ENCODE results near the gene TNFAIP6. TPM values are rescaled to one million over a fixed set of nuclear protein-coding genes. Genes with fewer than 3 reads are reported as not detected.
A peak's percentile ranks its signal among the peaks of the same experiment; 100 is the strongest.
"Not testable (repeated sequence)": the region's sequence is repeated elsewhere in the genome, so short reads cannot be mapped to it uniquely, and the experiment has no call there.

Gene TNFAIP6
- total and polyA plus RNA-seq, 3 experiments from 2014 or later: not detected

DNA sequence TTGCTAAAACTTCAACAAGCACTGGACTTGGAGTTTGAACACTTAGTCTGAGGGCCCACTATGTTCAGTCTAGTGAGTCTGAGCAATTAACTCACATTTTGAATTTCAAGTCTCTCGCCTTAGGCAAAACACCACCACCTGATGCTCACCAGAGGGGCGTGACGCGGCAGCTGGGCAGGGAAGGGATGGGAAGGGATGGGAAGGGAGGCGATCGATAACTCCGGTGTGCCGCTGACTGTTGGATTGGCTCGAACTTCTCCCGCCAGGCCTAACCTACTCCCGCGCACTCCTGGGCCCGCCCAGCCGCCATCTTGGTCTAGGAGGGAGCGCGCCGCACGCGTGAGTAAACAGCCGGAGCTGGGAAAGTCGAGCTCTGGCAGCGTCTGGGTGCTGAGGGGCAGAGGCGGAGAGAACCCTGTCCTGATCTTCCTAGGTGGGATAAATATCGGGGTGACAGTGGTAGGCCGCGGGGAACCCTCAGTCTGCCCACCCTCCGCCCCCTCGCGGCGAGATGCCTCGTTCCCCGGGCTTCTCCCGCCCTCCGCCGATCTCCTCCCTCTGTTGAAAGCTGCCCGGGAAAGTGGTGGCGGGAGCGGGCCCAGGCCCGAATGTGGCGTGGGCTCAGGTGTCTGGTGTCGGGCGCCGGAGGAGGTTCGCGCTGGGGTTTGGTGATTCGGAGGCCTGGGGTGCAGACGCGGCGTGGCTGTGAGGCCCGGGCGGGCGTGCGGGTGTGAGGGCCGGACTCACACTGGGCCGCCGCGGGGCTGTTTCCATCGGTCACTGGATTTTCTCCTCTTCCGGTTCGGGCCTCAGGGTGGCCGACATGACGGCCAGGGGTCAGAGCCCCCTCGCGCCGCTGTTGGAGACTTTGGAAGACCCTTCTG is 52.5 kb downstream of the TNFAIP6 start, which contains the start of gene RIF1:
TSS of gene RIF1 (plus strand) at position 302 of the 884 bp plus-strand sequence. CDS start at position 824, 522 bp downstream.
- POLR2A ChIA-PET: interaction anchor here (0.6 to 0.8 kb wide), 3 partner anchors 148 to 1823 kb away, joined by 3 to 6 read pairs (median 4); partner anchors contain the start of gene RBM43
- no peaks in the 10 kb centered on the region for H3K9me3 Mint-ChIP-seq
- peaks cover 27 to 44% (median 39%) of the 10 kb centered on the region in 3 donors for H3K4me1 Mint-ChIP-seq
- Histone ChIP-seq H3K9me3 (ENCODE audit: low read length) (no peaks in the 10 kb centered on the region), H3K4me1 (ENCODE audit: insufficient read depth, low read length) (peaks cover 14% of the 10 kb centered on the region), H3K27ac (ENCODE audit: low read depth, low read length) (peak within 1 kb of the TSS; percentile 85), H3K4me3 (ENCODE audit: low read length) (peak within 1 kb of the TSS; percentile 76), H3K36me3 (ENCODE audit: insufficient read depth, low read length) (no peaks in the 10 kb centered on the region), H3K27me3 (ENCODE audit: insufficient read depth, low read length, poor library complexity, severe bottlenecking) (no peaks in the 10 kb centered on the region)
- no peaks in the 10 kb centered on the region for H3K27me3 Mint-ChIP-seq
- CTCF ChIA-PET: interaction anchor here (0.6 to 2.5 kb wide), 6 partner anchors 9 to 148 kb away, joined by 3 to 9 read pairs (median 4); partner anchors contain the start of genes NMI and RBM43
- peak within 1 kb of the TSS; percentile 88 to 98 (median 95) for H3K4me3 Mint-ChIP-seq
- peak within 1 kb of the TSS; percentile 85 to 95 (median 92) for H3K27ac Mint-ChIP-seq
- H3K36me3 Mint-ChIP-seq: peaks cover 0 to 37% (median 4%) of the 10 kb centered on the region in 3 donors
- DNase-seq: peak; percentile 52 to 77 (median 66)

DNA sequence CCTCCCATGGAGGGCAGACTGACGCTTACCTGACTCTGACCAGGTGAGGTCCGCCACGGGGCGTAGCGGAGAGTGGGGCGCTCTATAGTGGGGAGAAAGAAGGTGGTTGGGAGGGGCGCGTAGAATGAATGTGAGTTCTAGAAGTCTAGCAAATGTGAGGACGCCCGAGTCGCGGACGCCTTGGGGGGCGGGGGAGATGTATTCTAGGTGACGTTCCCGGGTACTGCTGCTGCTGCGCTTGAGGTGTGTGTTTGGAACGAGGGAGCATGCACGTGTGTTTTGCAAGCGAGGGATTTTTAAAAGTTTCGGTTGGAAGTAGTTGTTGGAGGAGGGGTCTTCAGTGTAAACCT is 53.1 kb downstream of the TNFAIP6 start:
- H3K36me3 ChIP-seq (ENCODE audit: insufficient read depth, low read length): no peaks in the 10 kb centered on the region
- POLR2A ChIA-PET: interaction anchor here (0.6 to 0.8 kb wide), 2 partner anchors 761 to 1823 kb away, joined by 4 to 6 read pairs; no protein-coding TSS in a partner anchor
- H3K4me3 ChIP-seq (ENCODE audit: low read length): peak overlapping the region; percentile 76

DNA sequence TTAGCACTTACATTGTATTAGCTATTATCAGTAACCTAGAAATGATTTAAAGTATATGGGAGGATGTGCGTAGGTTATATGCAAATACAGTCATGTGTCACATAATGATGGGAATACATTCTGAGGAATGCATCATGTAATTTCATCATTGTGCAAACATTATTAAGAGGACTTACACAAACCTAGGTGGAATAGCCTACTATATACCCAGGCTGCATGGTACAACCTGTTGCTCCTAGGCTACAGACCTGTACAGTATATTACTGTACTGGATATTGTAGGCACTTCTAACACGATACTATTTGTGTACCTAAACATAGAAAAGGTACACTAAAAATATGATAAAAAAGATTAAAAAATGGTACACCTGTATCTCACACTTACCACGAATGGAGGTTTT is 60.3 kb downstream of the TNFAIP6 start:
- DNase-seq: no peak
- Mint-ChIP-seq H3K27me3 (no peaks in the 10 kb centered on the region), H3K4me3 (no peak overlapping the region), H3K27ac (no peak overlapping the region), H3K9me3 (no peaks in the 10 kb centered on the region), H3K4me1 (peaks cover 18 to 46% (median 34%) of the 10 kb centered on the region in 3 donors), H3K36me3 (peaks cover 0 to 77% (median 13%) of the 10 kb centered on the region in 3 donors)
- H3K4me1 ChIP-seq (ENCODE audit: insufficient read depth, low read length): peaks cover 6% of the 10 kb centered on the region
- peaks cover 29% of the 10 kb centered on the region for H3K36me3 ChIP-seq (ENCODE audit: insufficient read depth, low read length)
- no peaks in the 10 kb centered on the region for H3K9me3 ChIP-seq (ENCODE audit: low read length)
- no peak overlapping the region for H3K4me3 ChIP-seq (ENCODE audit: low read length)
- ChIA-PET POLR2A (no interaction called here), CTCF (no interaction called here)
- H3K27me3 ChIP-seq (ENCODE audit: insufficient read depth, low read length, poor library complexity, severe bottlenecking): no peaks in the 10 kb centered on the region
- no peak overlapping the region for H3K27ac ChIP-seq (ENCODE audit: low read depth, low read length)

More for the DNA sequence above, 53.1 kb downstream of the TNFAIP6 start:
- Histone ChIP-seq H3K27ac (ENCODE audit: low read depth, low read length) (peak overlapping the region; percentile 85), H3K4me1 (ENCODE audit: insufficient read depth, low read length) (peaks cover 14% of the 10 kb centered on the region), H3K27me3 (ENCODE audit: insufficient read depth, low read length, poor library complexity, severe bottlenecking) (no peaks in the 10 kb centered on the region), H3K9me3 (ENCODE audit: low read length) (no peaks in the 10 kb centered on the region)
- Mint-ChIP-seq H3K27me3 (no peaks in the 10 kb centered on the region), H3K9me3 (no peaks in the 10 kb centered on the region), H3K36me3 (peaks cover 0 to 41% (median 4%) of the 10 kb centered on the region in 3 donors), H3K27ac (peak overlapping the region; percentile 85 to 93 (median 91)), H3K4me3 (peak overlapping the region; percentile 88 to 98 (median 95)), H3K4me1 (peaks cover 27 to 44% (median 39%) of the 10 kb centered on the region in 3 donors)
- peak; percentile 15 to 61 (median 26) for DNase-seq
- CTCF ChIA-PET: interaction anchor here (0.6 to 2.5 kb wide), 4 partner anchors 8 to 122 kb away, joined by 3 to 9 read pairs (median 4); partner anchors contain the start of gene NMI

DNA sequence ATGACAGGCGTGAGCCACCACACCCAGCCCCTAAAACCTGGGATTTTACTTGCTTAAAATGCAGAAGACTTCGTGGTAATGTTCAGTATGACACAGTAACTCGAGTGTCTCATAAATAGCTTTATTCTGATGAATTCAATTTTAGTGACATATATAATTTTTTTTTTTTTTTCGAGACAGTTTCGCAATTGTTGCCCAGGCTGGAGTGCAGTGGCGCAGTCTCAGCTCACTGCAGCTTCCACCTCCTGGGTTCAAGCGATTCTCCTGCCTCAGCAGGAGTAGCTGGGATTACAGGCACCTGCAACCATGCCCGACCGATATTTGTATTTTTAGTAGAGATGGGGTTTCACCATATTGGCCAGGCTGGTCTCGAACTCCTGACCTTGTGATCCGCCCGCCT is 64.3 kb downstream of the TNFAIP6 start:
- peaks cover 0 to 80% (median 13%) of the 10 kb centered on the region in 3 donors for H3K36me3 Mint-ChIP-seq
- H3K4me3 Mint-ChIP-seq; H3K9me3 ChIP-seq (ENCODE audit: low read length); DNase-seq; POLR2A ChIA-PET; H3K27me3 ChIP-seq (ENCODE audit: insufficient read depth, low read length, poor library complexity, severe bottlenecking); H3K4me3 ChIP-seq (ENCODE audit: low read length); H3K9me3 Mint-ChIP-seq; H3K27me3 Mint-ChIP-seq; H3K27ac ChIP-seq (ENCODE audit: low read depth, low read length): not testable (repeated sequence)
- H3K4me1 Mint-ChIP-seq: peaks cover 34 to 56% (median 52%) of the 10 kb centered on the region in 3 donors
- H3K36me3 ChIP-seq (ENCODE audit: insufficient read depth, low read length): peaks cover 28% of the 10 kb centered on the region
- H3K4me1 ChIP-seq (ENCODE audit: insufficient read depth, low read length): peaks cover 25% of the 10 kb centered on the region
- H3K27ac Mint-ChIP-seq: peak overlapping the region in 6 of 8 donors; percentile 3 to 76 (median 14)
- CTCF ChIA-PET: interaction anchor here (3.0 kb wide), 1 partner anchor 16 kb away, joined by 9 read pairs; no protein-coding TSS in a partner anchor

DNA sequence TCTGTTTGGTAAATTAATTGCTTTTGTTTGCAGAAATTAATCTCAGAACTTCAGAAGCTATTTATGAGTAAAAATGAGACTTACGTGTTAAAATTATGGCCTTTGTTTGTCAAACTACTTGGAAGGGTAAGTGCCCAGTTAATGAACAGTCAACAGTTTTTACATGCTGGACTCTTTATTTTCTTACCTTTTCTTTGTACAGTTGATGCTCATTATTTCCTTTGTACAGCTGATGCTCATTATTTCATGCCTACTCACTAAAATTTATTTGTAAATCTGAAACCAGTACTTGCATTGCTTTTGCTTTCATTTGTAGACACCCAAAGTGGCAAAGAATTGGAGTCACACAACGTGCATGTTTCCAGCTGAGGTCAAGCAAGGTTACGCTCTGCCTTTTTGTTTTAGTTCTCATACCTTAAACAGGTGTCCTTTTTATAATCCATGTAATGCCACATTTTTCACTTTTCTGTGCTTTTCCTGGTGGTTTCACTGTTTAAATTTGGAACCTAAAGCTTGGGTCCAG is 65.6 kb downstream of the TNFAIP6 start:
- Mint-ChIP-seq H3K36me3 (peaks cover 0 to 73% (median 13%) of the 10 kb centered on the region in 3 donors), H3K27ac (peak overlapping the region; percentile 24 to 90 (median 70))

DNA sequence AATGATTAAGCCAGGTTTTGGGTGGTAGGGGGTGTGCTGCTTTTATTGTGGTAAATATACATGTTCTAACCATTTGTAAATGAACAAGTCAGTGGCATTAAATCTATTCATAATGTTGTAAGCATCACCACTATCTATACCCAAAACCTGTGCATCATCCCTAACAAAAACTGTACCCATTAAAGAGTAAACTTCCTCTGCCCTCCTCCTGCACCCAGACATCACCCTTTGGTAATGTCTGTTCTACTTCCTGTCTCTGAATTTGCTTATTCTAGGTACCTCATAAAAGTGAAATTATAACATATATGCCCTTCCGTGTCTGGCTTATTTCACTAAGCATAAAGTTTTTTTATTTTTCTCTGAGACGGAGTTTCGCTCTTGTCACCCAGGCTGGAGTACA is 66.4 kb downstream of the TNFAIP6 start:
- Histone ChIP-seq H3K27ac (ENCODE audit: low read depth, low read length) (peak overlapping the region; percentile 22), H3K36me3 (ENCODE audit: insufficient read depth, low read length) (peaks cover 22% of the 10 kb centered on the region)

More for the DNA sequence above, 65.6 kb downstream of the TNFAIP6 start:
- POLR2A ChIA-PET: interaction anchor here (0.6 to 0.9 kb wide), 2 partner anchors 133 to 134 kb away, joined by 3 to 8 read pairs; no protein-coding TSS in a partner anchor
- H3K27me3 Mint-ChIP-seq: no peaks in the 10 kb centered on the region
- CTCF ChIA-PET: interaction anchor here (1.0 to 1.8 kb wide), 2 partner anchors 8 to 14 kb away, joined by 4 read pairs; no protein-coding TSS in a partner anchor
- Histone ChIP-seq H3K4me1 (ENCODE audit: insufficient read depth, low read length) (peaks cover 25% of the 10 kb centered on the region), H3K36me3 (ENCODE audit: insufficient read depth, low read length) (peaks cover 22% of the 10 kb centered on the region), H3K27me3 (ENCODE audit: insufficient read depth, low read length, poor library complexity, severe bottlenecking) (no peaks in the 10 kb centered on the region), H3K9me3 (ENCODE audit: low read length) (no peaks in the 10 kb centered on the region), H3K27ac (ENCODE audit: low read depth, low read length) (peak overlapping the region; percentile 22), H3K4me3 (ENCODE audit: low read length) (no peak overlapping the region)
- H3K9me3 Mint-ChIP-seq: no peaks in the 10 kb centered on the region
- peaks cover 33 to 51% (median 47%) of the 10 kb centered on the region in 3 donors for H3K4me1 Mint-ChIP-seq
- peak overlapping the region in 1 of 7 donors; percentile 42 for H3K4me3 Mint-ChIP-seq
- no peak for DNase-seq

More for the DNA sequence above, 66.4 kb downstream of the TNFAIP6 start:
- Mint-ChIP-seq H3K4me3 (peak overlapping the region in 2 of 7 donors; percentile 42 to 60), H3K4me1 (peaks cover 36 to 55% (median 54%) of the 10 kb centered on the region in 3 donors), H3K36me3 (peaks cover 5 to 72% (median 17%) of the 10 kb centered on the region in 3 donors), H3K27ac (peak overlapping the region; percentile 24 to 90 (median 72)), H3K27me3 (no peaks in the 10 kb centered on the region), H3K9me3 (no peaks in the 10 kb centered on the region)
- Histone ChIP-seq H3K4me3 (ENCODE audit: low read length) (no peak overlapping the region), H3K27me3 (ENCODE audit: insufficient read depth, low read length, poor library complexity, severe bottlenecking) (no peaks in the 10 kb centered on the region), H3K9me3 (ENCODE audit: low read length) (no peaks in the 10 kb centered on the region), H3K4me1 (ENCODE audit: insufficient read depth, low read length) (peaks cover 25% of the 10 kb centered on the region)
- peak in 3 of 5 donors; percentile 45 to 53 (median 52) for DNase-seq
- POLR2A ChIA-PET: interaction anchor here (0.9 kb wide), 1 partner anchor 135 kb away, joined by 3 read pairs; no protein-coding TSS in a partner anchor
- CTCF ChIA-PET: interaction anchor here (1.0 to 1.8 kb wide), 2 partner anchors 7 to 14 kb away, joined by 4 read pairs; no protein-coding TSS in a partner anchor

Data from CD8-positive, alpha-beta memory T cell (primary cell).